ENCODE results near the gene SERTM2.
"Not testable (repeated sequence)": the region's sequence is repeated elsewhere in the genome, so short reads cannot be mapped to it uniquely, and the experiment has no call there.

Gene SERTM2

DNA sequence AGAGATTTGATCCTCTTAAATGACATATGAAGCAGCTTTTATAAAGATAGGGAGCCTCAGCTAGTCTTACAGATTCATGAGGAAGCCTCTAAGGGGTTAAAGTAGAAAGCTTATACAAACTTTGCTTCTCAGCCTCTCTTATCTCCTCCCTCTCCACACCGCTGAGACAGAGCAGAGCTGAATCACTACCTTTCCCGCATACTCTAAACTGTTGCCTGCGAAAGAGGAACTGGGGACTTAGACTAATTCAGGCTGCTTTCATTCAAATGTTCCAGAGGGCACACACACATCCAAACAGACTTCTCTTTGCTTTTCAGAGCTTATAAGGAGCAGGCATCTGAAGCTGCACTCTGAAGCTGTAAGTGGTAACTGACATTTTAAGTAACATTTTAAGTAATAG is at the start of gene SERTM2:
SERTM2 (plus strand) TSS at position 169 of the 400 bp plus-strand sequence. CDS start 7,213 bp downstream, outside the sequence.
- DNase-seq: no peak

DNA sequence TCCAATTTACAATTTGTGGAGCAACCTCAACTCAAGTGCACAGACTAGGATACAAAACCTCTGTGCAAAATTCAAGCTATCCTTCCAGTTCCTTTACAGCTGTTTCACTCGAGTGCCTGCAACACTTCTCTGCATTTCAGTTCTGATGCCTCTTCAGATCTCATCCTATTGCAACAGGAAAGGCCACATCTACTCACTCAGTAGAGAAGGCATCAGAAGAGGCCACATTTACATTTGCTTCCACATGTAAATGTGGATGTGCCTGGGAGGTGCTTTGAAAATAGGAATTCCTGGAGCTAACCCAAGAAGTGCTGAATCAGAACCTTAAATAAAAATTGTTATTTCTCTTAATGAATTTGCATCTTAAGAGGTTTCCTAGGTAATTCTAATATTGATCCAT is 45.8 kb upstream of the SERTM2 start:
- no peak for DNase-seq

DNA sequence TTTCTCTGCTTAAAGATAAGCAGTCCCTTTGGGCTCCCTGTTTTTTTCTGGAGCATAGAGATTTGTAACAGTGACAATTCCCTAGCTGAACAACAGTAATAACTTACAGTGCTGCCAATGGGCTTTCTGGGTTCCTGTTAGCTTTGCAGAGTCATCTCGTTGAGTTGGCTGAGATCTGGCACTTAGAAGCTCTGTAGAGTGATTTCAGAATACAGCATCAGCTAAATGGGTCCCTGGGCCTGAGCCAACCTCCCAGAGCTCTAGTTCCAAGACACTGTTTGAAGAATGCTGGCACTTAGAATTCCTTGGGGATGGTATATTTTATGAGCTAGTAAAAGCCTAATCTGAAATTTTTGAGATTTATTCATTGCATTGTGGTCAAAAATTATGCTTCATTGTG is 43.5 kb upstream of the SERTM2 start:
- DNase-seq: no peak

DNA sequence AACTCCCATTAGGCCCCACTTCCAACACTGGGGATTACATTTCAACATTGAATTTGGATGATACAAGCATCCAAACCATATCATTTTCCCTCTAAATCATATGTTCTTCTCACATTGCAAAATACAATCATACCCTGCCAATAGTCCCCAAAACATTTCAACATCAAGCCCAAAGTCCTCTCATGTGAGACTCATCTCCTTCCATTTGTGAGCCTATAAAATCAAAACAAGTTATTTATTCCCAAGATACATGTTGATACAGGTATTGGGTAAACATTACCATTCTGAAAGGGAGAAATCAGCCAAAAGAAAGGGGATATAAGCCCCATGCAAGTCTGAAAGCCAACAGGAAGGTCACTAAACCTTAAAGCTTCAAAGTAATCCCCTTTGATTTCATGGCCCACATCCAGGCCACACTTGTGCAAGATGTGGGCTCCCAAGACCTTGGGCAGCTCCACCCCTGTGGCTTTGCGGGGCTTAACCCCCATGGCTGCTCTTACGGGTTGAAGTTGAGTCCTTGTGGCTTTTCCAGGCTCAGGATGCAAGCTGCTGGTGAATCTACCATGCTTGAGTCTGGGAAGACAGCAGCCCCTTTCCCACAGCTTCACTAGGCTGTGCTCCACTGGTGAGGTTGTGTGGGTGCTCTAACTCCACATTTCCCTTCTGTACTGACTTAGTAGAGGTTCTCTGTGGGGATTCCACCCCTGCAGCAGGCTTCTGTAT is 40.6 kb upstream of the SERTM2 start:
- DNase-seq: no peak

DNA sequence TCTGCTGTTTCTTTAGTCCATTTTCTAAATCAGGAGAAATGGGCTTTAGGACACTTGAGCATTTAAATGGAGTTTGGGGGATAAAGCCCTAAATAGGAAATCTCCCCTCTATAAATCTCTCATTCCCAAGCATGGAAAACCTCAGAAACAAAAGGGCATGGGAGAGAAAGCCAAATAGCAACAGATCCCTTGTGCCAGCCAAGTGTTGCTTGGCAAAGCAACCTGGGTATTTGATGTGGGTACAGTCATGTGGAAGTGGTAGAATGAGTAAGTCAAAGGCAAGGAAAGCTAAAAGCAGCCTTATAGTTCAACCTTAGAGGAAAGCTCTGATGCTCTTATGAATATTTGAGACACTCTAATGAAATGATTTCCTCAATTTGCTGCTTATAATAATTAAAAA is 29.5 kb upstream of the SERTM2 start:
- DNase-seq: no peak

DNA sequence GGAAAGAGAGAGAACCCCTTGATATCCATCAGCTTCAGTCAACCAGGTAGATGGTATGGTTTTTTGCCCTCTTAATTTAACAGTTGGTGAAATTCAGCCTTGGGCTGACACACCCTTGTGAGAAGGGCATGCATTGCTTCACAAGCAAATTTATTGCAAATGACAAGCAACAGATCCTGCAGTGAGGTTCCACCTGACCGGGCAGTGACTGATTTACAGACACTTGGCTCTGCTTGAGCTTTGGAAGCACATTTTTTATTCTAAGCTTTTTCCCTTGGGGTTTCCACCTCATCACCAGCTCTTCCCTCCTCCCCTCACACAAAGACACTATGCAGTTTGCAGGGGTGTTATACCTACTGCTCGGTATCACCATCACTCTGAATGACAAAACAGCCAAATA is 28.3 kb upstream of the SERTM2 start:
- DNase-seq: no peak

DNA sequence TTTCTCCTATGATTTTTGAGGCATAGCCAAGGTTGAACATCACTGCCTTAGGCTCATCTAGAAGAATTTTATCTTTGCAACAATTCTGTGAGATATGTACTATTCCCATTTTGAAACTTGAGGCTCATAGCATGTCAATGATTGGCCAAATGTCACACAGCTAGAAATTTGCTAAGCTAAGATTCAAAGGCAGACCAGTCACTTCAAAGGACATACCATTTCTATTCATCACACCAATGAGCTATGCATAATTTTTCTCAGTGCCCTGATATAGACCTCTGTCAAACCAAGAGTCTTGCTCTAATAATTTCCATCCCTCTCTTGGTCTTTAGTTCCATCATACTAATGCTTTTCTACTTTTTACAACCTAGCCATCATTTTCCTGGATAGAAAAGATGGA is 27.6 kb upstream of the SERTM2 start:
- no peak for DNase-seq

DNA sequence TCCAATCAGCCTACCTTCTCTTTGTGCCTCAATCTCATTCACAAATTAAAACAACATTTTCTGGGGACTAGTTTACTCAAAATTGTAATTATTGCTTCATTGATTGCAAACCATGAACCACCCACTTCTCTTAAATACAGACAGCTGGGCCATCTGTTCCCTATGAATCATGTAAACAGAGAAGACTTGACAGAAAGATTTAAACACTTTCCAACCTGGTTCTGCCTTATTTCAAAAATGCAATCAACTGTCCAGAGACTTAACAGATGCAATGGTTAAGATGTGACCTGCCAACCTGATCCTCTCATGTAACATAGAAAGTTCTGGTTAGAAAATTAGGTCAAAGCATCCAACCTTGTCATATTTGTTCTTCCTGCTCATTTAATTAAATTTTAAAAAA is 20.8 kb upstream of the SERTM2 start:
- DNase-seq: no peak

DNA sequence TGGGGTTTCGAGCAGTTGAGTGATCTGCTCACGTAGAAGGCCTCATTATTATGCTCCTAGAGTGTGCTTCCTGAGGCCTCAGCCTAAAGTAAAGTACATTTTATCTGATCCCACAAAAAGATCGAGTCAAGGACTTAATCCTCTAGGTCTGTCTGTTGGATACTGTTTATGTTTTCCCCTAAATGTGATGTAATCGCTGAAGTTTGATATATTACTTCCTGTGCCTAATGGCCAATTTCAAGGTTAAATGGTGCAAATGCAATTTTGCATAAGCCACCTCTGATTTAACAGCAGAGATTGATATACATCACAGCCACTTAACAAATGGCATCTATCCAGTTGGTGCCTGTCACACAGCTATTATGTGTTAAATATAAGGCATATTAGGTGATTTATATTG is 19.4 kb upstream of the SERTM2 start:
- DNase-seq: no peak

DNA sequence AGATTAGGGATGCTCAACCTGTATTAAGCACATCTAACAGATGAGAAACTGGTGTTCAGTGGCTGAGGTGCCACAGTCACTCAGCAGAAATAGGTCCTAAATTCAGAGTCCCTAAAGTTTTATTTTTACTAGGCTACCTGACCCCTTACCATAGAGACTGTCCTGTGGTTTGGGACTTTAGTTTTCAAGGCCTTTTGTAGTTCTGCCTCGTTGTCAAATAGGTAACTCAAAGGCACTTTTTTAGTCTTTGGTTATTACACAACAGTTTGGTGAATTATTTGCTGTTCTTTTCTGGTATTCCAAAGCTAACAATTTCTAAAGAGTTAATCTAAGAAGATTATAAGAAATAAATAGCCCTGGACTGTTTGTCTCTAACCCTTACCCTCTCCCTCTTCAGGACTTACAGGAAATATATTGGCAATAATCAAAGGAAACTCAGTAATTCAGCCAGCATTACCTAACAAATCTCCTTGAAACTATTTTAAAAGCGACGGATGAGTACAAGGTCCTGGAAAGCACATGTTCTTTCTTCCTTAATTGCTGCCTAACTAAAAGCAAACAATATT is 12.8 kb upstream of the SERTM2 start:
- no peak for DNase-seq

DNA sequence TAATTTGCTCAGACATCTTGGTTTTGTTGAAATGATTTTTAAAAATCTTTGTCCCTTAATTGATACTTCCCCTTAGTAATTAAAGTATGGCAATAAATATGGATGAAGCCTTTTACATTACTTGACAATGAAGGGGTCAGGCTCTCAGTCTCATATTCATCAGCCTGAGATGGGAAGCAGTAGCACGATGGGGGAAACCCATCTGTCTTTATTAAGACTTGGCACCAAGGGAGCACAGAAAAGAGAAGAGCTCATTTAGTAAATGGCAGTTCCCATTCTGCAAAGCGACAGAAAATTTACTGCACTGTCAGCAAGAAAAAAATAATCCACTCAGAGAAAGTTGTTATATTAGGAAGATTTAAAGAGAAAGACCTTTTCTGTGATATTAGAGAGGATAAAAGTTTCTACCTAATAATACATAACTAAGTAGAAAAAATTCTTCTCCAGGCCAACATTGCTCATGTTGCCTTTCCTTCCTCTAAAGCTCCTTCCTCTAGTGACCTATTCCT is 7.9 kb upstream of the SERTM2 start:
- no peak for DNase-seq

DNA sequence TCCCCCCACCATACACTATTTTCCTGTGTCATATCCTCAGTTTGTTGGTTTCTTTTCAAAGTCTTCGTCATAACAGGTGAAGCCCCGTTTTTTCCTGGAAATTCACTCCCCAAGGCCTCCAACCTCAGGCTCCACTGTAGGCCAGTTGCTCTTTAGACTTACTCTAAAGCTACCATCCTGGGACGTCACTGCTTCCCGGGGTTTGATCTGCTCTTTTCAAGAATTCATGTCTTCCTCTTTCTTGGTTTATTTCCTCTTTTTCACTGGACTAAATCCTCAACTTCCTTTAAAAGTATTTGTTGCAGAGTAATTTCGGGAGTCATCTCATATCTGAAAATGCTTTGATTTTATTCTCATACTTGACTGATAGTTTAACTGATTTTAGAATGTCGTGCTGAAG is 6.5 kb upstream of the SERTM2 start:
- DNase-seq: no peak

DNA sequence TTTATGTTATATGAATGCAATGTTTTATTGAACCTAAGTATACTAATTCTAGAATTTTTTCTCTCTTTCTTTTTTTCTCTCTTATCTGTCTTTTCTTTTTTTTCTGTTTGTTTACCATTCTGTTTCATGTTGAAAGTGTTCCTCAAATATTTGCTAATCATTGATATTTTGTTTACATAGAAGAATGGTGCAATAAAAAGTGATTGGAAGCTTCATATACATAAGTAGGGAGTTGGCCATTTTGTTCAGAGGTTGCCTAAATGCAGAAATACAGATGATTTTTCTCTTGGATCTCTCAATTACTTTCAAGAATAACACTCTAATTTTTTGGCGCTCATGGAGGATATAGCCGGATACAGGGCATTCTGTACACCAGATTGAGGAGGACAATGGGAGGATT is 5.7 kb upstream of the SERTM2 start:
- no peak for DNase-seq

DNA sequence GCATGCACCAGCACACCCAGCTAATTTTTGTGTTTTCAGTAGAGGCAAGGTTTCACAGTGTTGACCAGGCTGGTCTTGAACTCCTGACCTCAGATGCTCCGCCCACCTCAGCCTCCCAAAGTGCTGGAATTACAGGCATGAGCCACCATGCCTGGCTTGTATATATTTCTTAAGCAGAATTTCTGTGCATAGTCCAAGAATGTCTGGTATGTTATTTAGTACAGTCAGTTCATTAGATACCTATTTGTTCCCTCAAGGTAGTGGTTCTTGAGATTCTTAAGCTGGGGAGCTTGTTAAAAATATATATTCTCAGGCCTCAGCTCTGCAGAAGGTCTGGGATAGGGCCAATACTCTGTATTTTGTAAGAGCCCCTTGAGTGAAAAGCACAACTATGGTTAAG is 4.6 kb upstream of the SERTM2 start:
- DNase-seq: no peak

DNA sequence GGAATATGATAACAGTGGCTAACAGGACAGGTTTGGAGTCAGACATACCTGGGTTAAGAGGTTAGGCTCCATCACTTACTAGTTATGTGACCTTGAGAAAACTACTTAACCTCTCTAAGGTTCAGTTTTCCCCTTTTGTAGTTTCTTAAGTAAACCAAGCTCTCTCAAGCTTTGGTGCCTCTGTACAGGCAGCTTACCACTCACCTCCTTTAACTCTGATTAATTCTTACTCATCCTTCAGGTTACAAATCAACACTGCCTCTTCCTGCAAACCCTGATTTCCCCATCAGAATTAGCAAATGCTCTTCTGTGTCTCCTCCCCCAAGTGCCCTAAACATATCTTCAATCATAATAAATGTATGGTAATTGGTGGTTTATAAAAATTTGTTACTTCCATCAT is 3.5 kb upstream of the SERTM2 start:
- DNase-seq: no peak

DNA sequence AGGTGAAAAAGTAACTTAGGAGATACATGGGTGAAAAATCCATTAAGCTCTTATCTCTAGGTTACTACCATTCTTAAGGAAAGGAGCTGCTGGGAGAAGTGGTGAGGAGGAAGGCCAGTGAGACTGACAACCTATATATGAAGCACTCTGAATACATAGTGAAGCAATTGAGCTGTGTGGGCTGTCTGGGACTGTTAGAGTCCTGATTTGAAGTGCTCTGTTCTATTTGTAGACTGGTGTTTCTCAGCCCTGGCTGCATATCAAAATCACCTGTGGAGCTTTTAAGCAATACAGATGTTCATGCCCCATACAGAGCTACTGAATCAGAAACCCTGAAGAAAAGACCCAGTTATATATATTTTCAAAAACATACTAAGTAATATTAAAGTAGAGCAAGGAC is 3.9 kb downstream of the SERTM2 start:
- no peak for DNase-seq

DNA sequence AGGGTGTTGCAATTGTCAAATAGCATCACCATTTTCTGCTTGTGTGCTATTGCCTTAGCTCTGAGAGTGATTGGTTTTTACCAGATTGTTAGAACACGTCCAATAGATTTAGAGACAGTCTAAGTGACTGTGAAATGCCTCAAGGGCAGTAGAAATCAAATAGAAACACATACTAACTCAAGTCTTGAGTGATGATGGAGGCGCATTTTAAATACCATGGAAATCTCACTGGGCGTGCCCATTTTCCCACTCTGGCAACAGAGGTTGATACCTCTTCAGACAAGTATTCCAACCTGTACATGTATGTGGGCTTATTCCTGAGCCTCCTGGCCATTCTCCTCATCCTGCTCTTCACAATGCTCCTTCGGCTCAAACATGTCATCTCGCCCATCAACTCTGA is 7.2 kb downstream of the SERTM2 start:
- DNase-seq: no peak

DNA sequence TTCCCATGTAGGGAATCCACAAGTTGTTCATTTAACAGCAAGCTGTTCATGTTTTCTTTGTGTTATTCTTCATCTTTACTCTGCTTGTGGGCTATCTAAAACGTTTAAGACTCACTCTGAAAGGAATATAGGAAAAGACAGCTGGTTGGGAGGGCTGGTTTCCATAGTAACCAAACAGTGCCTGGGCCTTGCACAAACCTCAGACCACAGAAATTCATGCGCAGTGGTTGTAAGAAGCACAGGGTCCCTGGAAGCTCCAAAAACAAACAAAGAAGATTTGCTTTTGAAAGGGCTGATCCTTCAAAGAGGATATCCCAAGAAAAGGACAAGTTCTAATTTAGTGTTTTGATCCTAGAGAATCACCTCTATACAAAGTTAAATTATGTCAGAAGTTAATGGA is 7.8 kb downstream of the SERTM2 start:
- DNase-seq: peak; percentile 49

DNA sequence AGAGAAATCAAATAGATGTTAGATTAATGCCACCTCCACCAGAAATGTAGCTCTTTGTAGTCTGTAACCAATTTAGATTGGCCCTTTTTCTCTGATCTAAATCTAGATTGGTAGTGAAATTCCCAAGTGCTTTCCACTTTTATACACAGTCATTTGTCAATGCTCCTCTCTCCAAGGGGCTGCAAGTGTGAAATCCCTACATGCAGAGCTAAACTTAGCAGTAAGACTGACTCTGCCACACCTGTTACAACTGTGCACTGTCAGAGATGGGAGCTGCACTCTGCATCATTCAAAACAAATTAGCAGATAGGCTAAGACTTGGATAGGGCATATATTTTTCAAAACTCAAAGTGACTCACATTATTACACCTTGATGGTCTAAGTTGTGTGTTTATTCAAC is 9.1 kb downstream of the SERTM2 start:
- DNase-seq: no peak

DNA sequence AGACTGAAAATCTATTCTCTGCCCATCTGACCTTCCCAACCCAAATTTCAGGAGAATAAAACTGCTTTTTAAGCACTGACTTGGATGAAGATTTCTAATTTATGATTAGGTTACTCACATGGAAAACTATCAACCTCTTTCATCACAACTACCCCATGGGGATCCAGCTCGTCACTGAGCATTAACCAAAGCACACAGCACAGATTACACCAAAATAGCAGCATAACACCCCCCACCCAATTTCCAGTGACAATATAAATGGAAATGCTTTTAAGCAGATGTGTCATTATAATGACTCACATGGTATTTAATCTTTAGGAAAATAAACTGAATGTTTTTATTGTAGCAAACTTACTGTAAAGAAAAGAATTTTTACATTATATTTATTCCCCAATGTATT is 9.7 kb downstream of the SERTM2 start:
- no peak for DNase-seq

DNA sequence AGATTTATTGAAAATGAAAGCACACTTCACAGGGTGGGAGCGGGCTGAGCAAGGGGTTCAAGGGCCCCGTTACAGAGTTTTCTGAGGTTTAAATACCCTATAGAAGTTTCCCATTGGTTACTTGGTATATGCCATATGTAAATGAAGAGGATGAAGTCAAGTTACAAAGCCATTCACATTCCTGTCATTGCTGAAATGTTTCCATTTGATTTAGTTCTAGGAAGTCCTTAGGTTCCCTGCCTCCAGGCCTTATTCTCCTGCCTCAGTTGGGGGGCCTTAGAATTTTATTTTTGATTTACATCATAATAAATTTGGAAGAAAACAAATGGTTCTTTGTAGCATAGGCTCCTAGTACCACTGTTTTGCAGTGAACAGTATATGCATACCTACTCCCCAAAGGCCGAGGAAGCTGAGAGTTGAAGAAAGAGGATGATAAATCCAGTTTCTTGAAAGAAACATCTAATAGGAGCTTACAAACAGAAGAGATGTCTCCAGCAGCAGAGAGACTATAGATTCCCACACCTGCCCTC is 31.8 kb downstream of the SERTM2 start:
- no peak for DNase-seq

DNA sequence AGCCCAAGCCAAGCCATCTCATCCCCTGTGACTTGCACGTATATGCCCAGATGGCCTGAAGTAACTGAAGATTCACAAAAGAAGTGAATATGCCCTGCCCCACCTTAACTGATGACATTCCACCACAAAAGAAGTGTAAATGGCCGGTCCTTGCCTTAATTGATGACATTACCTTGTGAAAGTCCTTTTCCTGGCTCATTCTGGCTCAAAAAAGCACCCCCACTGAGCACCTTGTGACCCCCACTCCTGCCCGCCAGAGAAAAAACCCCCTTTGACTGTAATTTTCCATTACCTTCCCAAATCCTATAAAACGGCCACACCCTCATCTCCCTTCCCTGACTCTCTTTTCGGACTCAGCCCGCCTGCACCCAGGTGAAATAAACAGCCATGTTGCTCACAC is 37.8 kb downstream of the SERTM2 start:
- DNase-seq: not testable (repeated sequence)

DNA sequence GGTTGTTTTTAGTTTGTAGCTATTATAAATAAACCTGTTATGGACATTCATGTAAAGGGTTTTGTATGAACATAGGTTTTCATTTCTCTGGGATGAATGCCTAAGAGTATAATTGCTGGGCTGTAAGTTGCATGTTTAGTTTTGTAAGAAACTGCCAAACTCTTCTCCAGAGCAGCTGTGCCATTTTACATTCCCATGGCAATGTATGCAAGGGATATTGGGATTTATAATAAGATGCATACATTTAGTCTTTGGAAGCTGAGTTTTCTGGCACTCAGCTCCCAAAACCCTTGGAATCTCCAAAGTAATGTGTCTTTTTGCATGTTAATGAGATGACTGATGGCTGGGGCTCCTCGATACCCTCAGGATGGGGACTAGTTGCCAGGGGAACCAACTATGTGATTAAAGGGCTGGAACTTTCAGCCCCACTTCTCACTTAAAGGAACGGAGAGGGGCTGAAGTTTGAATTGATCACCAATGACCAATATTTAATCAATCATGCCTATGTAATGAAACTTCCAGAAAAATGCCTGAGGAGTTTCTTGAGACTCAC is 44.0 kb downstream of the SERTM2 start:
- DNase-seq: no peak

DNA sequence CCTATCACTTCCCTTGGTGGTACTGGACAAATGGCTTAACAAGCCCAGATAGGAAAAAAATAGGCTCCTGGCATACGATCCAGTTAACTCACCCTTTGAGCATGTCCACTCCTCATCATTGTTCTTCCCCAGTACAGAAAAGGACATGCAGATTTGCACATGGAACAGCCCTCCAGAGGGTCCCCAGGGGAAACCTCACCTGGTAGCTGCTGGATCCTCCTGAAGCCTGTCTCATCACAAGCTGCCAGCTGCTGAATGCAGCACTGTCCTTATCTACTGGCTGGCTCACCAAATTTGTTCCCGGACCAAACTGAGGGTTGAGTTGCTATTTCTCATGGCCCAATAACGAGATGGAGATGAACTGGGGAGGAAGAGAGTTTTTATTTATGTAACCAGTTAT is 49.4 kb downstream of the SERTM2 start:
- no peak for DNase-seq

All from right forelimb (tissue), 1 donor.